GF-D8 (cell line): ENCODE data around the gene TMEM174.

Experiments
- DNase-seq: peaks from one replicate; lab custom pipeline; 2025; lab: John Stamatoyannopoulos, UW

Gene TMEM174, protein sequence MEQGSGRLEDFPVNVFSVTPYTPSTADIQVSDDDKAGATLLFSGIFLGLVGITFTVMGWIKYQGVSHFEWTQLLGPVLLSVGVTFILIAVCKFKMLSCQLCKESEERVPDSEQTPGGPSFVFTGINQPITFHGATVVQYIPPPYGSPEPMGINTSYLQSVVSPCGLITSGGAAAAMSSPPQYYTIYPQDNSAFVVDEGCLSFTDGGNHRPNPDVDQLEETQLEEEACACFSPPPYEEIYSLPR

GRCh38 chr5:73172951-73173350, at the start of gene TMEM174:
TMEM174 (plus strand) TSS chr5:73173193; CDS start chr5:73173244, 51 bp downstream.
- DNase-seq = no peak

GRCh38 chr5:73125289-73125688, 47.7 kb upstream of the TMEM174 start:
- DNase-seq = no peak

DNA sequence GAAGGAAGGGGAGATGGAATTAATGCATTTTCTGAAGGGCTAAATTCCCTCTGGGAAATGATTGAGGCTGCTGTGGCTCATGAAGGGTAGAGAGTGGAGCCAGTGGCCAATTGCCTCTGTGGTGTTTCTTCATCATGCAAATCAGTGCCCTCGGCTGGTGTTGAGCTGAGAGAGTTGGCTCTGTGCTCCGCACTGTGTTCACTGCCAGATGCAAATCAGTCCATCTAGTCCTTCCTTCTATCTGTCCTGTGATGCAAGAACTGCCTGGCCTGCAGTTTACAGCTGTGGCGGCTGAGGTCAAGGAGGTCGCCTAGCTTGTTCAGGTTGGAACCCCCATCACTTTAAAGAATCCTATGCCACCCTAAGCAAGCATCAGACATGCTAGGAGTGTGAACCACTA, 46.6 kb upstream of the TMEM174 start:
- no peak for DNase-seq

DNA sequence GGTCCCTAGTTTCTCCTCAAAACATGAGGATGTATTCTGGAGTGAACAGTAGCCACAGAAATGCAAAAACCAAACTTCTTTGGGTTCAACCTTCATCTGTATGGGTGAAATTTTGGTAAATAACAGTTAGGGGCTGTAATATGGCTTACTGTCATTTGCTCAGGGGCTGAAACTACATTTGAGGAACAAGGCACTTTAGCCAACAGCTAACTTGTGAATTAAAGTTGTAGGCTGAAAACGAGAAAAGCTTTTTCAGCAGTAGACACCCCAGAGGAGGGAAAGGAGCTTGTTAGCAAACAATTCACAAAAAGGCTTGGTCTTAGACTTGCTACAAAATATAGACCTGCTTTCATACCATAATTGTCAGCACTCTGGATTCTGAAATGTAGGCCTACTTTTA, 46.0 kb upstream of the TMEM174 start:
- DNase-seq = no peak

DNA sequence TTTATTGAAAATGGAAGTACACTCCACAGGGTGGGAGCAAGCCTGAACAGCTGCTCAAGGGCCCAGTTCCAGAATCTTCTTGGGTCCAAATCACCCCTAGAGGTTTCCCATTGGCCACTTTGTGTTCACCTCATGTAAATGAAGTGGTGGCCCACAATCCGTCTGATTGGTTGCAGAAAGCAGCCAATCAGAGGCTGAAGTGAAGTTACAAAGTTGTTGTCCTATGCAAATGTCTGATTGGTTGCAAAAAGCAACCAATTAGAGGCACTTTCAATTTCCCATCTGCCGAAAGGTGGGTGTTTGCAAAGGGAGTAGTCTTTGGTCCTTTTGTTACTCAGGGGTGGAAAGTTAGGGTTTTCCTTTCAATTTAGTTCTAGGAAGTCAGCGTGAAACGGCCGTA, 43.9 kb upstream of the TMEM174 start:
- no peak for DNase-seq

DNA sequence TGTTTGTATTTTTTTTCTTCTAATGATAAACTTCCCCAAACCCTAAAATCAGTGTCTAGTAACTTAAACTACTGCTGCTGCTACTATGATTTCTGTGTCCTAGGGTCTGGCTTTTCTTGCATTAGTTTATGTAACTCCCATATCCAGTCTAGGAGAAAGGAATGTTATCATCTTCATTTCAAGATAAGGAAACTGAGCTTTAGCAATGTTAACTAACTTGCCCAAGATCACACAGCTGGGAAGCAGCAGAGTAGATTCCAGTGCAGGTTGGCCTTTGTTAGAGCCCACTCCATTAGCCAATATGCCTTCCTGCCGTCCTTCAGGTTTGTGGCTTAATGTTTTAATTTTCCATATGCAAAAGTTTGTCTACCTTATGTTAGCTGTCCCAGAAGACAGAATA, 42.2 kb upstream of the TMEM174 start:
- DNase-seq = no peak

- DNase-seq = no peak
These were observed 41.1 kb upstream of the TMEM174 start for GRCh38 chr5:73131711-73132425.

- DNase-seq = no peak
These were observed 40.2 kb upstream of the TMEM174 start for GRCh38 chr5:73132759-73133158.

DNA sequence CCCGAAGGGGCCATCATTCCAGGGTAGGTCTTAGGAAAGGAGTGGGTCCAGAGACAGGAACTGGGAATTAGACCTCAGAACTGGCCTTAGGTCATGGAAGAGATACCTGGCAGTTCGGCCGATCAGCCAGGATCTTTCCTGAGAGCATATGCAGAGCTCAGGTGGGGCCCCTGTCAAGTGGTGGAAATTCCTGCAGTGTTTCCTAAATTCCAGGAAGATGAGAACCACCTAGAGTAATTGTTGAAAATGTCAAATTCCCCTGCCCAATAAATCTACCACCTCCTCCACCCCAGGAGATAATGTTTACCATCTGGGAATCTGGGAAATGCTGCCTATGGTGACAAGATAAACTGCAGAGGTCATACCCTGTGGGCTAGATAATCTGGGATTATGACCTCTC, 38.0 kb upstream of the TMEM174 start:
- no peak for DNase-seq

- no peak for DNase-seq
These were observed 37.5 kb upstream of the TMEM174 start for GRCh38 chr5:73135429-73136054.

DNA sequence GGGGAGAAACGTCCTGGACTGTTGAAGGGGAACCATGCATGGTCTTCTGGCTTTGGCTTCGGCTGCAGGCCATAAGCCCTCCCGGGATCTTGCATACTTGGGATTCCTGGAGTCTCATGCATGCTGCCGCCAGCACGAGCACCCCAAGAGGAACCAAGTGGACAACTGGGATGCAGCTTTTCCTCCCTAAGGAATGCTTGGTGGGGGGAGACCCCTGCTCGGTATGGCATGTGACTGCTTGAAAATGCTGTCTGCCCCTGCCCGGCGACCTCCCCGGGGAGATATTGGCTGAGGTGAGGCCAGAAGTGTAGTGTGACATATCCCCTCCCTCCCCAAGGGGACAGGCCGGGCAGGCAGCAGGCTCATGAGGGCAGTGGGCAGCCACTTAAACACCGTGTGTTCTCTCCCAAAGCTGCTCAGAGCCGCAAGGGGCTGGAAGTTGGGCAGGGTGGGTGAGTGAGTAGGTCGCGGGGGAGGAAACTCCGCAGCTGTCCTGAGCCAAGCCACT, 36.9 kb upstream of the TMEM174 start:
- no peak for DNase-seq

DNA sequence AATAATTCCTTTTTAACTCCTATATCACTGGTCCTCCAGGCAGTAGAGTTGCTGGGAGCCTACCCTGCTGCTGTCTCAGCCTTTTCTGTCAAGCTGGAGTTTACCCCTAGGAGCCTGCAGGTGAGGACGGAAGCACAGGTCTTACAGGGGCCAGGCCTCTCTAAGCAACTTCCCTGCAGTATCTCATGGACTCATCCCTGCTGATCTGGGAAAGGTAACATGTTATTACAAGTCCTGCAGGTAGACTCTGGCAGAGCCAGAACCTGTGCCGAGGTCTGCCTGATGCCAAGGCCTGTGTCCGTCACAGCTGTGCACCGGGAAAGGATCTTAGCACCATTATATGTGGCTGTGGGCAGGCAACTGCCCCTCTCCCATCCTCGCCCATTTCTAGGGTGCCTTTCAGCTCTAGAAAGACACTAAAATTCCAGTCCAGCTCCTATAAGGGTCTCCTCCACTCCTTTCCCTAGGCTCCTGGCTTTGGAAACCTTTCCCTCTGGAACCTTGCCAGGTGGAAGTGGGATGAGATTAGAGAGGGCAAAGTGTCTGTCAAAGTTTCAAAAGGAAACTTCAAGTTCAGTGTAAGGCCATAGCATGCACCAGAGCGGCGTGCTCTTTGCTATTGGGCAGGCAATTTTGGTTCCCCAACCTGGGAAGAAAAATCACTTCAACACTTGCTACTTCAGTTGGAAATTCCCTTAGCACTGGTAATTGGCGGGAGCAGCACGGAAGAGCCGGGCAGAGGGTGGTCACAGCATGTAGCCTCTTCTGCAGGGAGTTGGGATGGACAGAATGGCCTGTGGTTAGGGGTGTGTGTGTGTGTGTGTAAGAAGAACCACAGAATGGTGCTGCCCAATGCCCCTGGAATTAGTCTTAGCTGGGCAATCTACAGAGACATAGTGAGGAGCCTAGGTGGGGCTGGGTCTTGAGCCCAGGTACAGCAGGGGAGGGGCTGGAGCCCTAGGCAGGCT, 35.1 kb upstream of the TMEM174 start:
- no peak for DNase-seq

GRCh38 chr5:73139485-73139884, 33.5 kb upstream of the TMEM174 start:
- DNase-seq = no peak

DNA sequence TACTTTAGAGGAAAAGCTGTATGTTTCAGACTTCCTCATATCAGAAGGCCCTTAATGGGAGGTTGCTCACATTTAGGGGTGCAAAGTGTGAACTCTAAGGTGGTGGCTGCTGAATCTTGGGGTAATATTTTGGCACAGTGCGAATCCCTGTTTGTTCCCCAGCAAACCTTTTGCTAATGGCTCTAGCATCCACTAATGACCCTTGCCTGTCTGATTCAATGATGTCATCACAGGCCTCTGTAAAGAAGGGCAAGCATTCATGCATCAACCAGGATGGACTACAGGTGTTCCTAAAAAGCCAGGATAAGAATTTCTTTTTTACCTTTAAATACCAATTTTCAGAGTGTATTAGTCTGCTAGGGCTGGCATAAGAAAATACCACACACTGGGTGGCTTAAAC, 32.2 kb upstream of the TMEM174 start:
- no peak for DNase-seq

DNA sequence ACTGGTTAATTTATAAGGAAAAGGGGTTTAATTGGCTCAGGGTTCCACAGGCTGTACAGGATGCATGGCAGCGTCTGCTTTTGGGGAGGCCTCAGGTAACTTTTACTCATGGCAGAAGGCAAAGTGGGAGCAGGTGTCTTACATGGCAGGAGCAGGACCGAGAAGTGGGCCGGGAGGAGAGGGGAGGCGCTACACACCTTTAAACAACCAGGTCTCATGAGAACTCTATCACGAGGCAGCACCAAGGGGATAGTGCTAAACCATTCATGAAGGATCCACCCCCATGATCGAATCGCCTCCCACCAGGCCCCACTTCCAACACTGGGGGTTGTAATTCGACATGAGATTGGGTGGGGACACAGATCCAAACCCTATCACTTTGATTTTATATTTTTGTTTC, 31.0 kb upstream of the TMEM174 start:
- no peak for DNase-seq

GRCh38 chr5:73143716-73144115, 29.3 kb upstream of the TMEM174 start:
- DNase-seq = no peak

DNA sequence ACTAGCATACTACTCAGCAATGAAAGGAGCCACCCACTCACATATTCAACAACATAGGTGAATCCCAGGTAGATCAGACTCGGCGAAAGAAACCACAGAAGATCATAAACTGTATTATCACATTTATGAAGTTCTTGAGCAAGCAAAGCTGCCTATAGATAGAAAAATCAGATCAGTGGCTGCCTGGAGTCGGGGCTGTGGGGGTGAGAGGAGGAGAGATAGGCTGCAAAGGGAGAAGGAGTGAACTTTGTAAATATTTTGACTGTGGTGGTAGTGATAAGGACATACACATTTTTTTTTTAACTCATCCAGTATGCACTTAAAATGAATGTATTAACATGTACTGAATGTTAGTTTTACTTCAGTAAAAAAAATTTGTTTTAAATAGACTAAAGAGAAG, 23.5 kb upstream of the TMEM174 start:
- DNase-seq = no peak

GRCh38 chr5:73150876-73151275, 22.1 kb upstream of the TMEM174 start:
- no peak for DNase-seq

- no peak for DNase-seq
These were observed 21.1 kb upstream of the TMEM174 start for GRCh38 chr5:73151766-73152410.

- no peak for DNase-seq
These were observed 20.3 kb upstream of the TMEM174 start for GRCh38 chr5:73152411-73153388.
